HL-60/S4 treated with phorbol 12-myristate 13-acetate at 8.2 ng/mL for 4 days and 3 days (cell line): Measurements from ENCODE around the gene TENT4B.
"Not testable (repeated sequence)": the region's sequence is repeated elsewhere in the genome, so short reads cannot be mapped to it uniquely, and the experiment has no call there.

Experiments
- in situ Hi-C: fragments of 300-500 bp; cut with MboI; formaldehyde crosslinking; loops from 2 replicates; pipeline ENCODE4 v1.15.0; 2022; ENCODE audit warnings: low sequenced_read_pairs

TENT4B gene

GRCh38 chr16:50153596-50154419, 702 bp downstream of the TENT4B start:
- in situ Hi-C loops = no loop called here

DNA sequence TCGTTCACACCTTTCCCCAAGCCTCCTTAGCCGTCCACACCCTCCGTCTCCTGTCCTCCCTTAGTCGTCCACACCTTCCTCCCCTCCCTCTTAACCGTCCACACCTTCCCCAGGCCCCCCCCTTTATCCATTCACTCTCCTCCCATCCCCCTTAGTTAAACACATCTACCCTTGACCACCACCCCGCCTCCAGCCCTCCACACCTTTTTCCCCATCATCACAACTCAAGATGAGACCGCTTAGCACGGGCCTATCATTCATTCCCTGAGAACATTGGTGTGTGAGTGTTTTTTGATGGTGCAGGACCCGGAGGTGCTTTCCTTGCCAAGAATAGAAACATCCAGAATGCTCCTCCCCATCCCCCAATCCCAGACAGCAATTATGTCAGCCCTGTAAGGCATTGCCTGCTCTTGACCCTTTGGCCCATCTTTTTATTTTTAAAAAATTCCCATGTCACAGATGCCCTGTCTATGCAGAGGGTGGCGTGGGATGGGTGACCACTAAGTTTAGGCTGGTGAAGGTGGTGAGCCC, 1.4 kb downstream of the TENT4B start:
- in situ Hi-C loops = no loop called here

GRCh38 chr16:50155925-50156324, 2.8 kb downstream of the TENT4B start:
- in situ Hi-C loops = no loop called here

GRCh38 chr16:50156590-50156989, 3.5 kb downstream of the TENT4B start:
- in situ Hi-C loops = no loop called here

GRCh38 chr16:50160495-50161164, 7.5 kb downstream of the TENT4B start:
- in situ Hi-C loops = no loop called here

DNA sequence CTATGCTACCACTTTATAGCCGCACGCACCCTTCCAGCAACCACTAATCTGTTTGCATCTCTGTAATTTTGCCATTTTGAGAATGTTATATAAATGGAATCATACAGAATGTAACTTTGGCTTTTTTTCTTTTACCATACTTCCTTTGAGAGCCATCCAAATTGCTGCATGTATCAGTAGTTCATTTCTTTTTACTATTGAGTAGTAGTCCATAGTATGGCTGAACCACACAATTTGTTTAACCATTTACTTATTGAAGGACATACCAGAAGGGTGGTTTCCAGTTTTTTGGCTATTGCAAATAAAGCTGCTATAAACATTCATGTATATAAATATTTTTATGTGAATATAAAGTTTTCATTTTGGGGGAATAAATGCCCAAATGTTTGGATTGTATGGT, 8.8 kb downstream of the TENT4B start:
- in situ Hi-C loops = no loop called here

DNA sequence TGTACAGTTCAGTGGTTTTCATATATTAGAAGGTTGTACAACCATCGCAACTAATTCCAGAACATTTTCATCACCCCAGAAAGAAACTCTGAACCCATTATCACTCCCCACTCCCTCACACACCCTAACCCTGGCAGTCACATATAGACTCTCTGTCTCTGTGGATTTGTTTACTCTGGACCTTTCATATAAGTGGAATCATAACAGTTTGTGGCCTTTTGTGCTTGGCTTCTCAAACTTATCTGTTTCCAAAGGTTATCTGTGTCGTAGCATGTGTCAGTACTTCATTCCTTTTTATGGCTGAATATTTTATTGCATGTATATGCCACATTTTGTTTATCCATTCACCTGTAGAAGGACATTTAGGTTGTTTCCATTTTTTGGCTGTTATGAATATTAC, 12.4 kb downstream of the TENT4B start:
- in situ Hi-C loops = no loop called here

DNA sequence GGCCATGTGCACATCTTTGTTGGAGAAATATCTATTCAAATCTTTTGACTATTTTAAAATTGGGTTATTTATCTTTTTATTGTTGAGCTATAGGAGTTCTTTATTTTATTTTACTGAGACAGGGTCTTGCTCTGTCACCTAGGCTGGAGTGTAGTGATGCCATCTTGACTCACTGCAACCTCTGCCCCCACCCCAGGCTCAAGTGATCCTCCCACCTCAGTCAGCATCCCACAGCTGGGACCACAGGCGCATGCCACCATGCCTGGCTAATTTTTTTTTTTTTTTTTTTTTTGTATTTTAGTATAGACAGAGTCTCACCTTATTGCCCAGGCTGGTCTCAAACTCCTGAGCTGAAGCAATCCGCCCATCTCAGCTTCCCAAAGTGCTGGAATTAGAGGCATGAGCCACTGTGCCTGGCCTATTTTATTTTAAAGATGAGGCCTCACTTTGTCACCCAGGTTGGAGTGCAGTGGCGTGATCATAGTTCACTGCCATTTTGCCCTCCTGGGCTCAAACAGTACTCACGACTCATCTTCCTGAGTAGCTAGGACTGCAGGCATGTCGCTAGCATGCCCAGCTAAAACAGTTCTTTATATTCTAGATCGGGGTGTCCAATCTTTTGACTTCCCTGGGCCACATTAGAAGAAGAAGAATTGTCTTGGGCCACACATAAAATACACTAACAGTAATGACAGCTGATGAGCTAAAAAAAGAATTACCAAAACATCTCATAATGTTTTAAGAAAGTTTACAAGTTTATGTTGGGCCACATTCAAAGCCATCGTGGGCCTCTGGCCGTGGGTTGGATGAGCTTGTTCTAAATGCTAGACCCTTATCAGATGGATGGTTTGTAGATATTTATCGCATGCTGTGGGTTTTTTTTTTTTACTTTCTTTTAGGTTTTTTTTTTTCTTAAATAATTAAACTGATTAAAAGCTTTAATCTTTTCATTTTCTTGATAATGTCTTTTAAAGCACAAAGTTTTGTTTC, 13.7 kb downstream of the TENT4B start:
- in situ Hi-C loops = no loop called here

DNA sequence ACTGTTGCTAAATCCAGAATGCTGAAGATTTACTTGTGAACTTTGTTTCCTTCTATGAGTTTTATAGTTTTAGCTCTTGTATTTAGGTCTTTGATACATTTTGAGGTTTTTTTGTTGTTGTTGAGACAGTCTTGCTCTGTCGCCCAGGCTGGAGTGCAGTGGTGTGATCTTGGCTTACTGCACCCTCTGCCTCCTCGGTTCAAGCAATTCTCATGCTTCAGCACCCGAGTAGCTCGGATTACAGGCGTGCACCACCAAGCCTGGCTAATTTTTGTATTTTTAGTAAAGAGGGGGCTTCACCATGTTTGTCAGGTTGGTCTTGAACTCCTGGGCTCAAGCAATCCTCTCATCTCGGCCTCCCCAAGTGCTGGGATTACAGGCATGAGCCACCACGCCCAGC, 14.4 kb downstream of the TENT4B start:
- in situ Hi-C loops = no loop called here

DNA sequence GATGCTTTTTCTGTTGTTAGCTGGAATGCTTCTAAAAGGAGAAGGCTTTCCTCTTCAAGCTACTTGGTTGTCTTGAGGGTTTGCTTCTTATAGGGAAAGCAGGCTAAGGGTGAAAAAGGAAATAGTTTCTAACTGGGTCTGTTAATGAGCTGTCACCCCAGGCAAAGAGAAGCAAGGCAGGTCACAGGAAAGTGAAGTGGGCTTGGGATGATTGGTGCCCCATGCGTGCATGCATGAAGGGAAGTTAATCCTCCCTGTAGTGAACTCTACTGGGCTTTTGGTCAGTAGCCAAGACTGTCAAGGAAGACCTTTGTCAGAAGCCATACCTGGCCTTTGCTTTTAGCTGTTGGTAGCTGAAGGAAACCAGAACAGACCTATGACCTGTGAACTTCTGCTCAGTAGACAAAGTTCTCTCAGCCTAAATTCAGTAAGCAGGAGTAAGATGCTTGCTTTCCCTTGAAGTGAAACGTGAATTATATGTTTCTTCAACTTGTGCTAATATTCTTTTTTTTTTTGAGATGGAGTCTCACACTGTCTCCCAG, 16.5 kb downstream of the TENT4B start:
- in situ Hi-C loops = no loop called here

DNA sequence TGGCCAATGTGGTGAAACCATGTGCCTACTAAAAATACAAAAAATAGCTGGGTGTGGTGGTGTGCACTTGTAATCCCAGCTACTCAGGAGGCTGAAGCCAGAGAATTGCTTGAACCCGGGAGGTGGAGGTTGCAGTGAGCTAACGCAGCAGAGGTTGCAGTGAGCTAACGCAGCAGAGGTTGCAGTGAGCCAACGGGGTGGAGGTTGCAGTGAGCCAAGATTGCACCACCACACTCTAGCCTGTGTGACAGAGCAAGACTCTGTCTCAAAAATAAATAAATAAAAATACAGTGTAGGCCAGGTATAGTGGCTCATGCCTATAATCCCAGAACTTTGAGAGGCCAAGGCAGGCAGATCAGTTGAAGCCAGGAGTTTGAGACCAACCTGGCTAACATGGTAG, 18.7 kb downstream of the TENT4B start:
- in situ Hi-C loops = not testable (repeated sequence)

- in situ Hi-C loops = no loop called here
Measured at GRCh38 chr16:50172195-50172922, 19.3 kb downstream of the TENT4B start.

GRCh38 chr16:50173316-50173715, 20.2 kb downstream of the TENT4B start:
- in situ Hi-C loops = no loop called here

DNA sequence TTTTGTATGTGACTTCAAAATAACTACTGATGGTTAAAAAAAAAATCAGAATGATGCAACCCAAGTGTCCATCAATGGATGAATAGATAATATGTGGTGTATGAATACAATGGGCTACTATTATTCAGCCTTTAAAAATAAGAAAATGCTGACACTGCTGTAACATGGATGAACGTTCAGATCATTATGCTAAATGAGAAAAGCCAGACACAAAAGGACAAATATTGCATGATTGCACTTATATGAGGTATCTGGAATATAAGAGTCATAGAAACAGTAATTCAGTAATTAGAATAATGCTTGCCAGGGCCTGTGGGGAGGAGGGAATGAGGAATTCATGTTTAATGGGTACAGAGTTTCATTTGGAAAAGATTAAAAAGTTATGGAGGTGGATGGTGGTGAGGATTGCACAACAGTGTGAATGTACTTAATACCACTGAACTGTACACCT, 25.4 kb downstream of the TENT4B start:
- in situ Hi-C loops = no loop called here

DNA sequence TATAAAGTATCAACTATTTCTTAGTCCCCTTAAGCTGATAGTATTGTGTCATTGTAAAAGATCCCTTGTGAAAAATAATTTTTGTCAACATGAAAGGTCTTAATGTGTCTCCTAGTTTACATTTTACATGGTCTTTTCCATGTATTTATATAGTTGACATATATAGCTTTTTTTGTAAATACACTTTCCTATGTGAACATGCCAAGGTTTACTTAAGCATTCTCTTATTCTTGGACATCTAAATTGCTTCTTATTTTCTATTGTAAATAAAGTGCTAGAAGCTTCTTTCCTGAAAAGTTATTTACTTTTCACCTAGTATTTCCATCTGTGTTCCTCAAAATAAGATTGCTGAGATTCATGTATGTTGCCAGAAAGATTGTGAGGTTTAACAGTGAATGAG, 29.3 kb downstream of the TENT4B start:
- in situ Hi-C loops = no loop called here

GRCh38 chr16:50183316-50183715, 30.2 kb downstream of the TENT4B start:
- in situ Hi-C loops = no loop called here

- in situ Hi-C loops = no loop called here
Measured at GRCh38 chr16:50185005-50185505, 31.9 kb downstream of the TENT4B start.

GRCh38 chr16:50188619-50189136, 35.6 kb downstream of the TENT4B start:
- in situ Hi-C loops = no loop called here

DNA sequence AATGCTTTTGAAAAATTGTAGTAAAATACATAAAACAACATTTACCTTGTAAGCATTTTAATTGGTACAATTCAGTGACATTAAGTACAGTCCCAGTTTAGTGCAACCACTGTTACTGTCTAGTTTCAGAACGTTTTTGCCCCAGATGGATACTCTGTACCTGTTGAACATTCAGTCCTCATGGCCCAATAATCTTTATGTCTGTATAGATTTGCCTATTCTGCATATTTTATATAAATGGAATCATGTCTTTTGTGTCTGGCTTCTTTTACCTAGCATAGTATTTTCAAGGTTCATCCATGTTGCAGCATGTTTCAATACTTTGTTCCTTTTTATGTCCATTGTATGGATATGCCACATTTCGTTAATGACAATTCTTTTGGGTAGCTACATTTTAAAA, 37.2 kb downstream of the TENT4B start:
- in situ Hi-C loops = no loop called here
